ENCODE measurements around the gene MAP3K7.

Gene MAP3K7

DNA sequence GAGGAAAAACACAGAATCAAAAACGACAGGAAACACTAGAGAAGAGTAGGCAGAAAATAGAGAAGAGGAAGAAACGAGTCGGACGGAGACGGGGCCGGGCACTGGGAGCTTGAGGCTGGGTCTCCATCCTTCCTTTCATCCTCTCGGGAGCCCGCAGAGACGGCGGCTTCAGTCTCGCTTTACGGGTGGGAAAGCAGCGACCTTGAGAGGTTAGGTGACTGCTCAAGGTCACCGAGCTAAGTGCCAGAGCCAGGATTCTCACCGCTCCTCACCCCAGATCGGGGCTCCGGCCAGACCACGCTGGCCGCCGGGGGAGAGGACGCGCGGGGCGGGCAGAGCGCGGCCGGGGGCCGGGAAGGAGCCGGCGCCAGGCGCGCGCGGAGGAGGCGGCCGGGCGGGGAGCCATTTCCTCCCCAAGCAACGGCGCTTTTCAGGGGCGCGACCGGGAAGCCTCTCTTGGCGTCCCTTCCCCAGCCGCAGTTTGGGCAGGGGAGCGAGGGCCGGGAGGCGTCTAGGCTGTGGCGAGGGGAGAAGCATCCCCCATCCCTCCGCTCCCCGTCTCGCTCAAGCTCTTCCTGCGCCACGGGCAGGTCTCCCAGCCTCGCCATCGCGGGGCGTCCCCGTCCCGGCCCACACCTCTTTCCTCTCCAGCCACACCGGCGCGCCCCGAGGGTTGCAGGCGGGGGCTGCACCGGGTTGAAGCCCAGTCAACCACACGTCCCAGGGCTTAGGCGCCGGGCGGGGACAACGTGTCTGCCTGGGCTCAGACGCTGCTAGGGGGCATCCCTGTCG lies 24.1 kb upstream of the MAP3K7 start:
- TF ChIP-seq EZH2phosphoT487 (IDR thresholded peaks at IDR 0.05; ENCODE audit: borderline replicate concordance) (no peak), CTCF (conservative IDR thresholded peaks at IDR 0.05; ENCODE audit: low read length) (no peak)
- Histone ChIP-seq H3K36me3 (ENCODE audit: insufficient read depth, low read length) (no peaks in the 10 kb centered on the region), H3K27me3 (ENCODE audit: insufficient read depth, low read length, poor library complexity, severe bottlenecking) (no peaks in the 10 kb centered on the region), H4K20me1 (ENCODE audit: insufficient read depth, low read length, poor library complexity, severe bottlenecking) (no peaks in the 10 kb centered on the region), H3K79me2 (ENCODE audit: insufficient read depth, low read length) (no peaks in the 10 kb centered on the region), H3K4me3 (ENCODE audit: low read length, poor library complexity, severe bottlenecking) (peak overlapping the region; percentile 69), H3K9me2 (replicated peaks; ENCODE audit: low read depth, low read length) (no peaks in the 10 kb centered on the region), H3K4me1 (ENCODE audit: insufficient read depth, low read length, poor library complexity, severe bottlenecking) (no peaks in the 10 kb centered on the region), H2AFZ (ENCODE audit: low read length) (peak overlapping the region; percentile 92), H3K9ac (ENCODE audit: low read depth, low read length, poor library complexity, severe bottlenecking) (no peak overlapping the region), H3K4me2 (ENCODE audit: low read depth, low read length, poor library complexity, severe bottlenecking) (peak overlapping the region; percentile 74), H3F3A (ENCODE audit: low read depth) (no peaks in the 10 kb centered on the region), H3K9me3 (ENCODE audit: insufficient read depth, low read depth, low read length) (no peaks in the 10 kb centered on the region)

DNA sequence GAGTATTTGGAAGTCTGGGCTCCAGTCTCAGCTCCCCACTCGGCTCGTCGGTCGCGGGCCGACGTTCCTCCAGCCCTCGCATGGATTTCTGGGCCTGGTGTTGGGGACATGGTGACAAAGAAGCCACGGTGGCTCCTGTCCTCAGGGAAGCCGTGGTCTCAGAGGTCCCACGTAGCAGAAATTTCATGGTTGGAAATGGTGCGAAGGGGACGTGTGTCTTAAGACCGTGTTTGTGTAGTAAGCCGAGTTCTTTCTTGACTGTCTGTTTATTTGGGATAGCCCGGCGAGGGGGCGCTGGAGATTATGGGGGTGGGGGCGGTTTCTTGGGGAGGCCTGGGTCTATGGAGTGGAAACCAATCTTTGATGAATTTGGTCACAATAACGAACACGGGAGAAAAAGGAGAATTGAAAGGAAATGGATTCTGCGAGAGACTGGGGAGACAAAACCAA lies 23.5 kb upstream of the MAP3K7 start:
- no peaks in the 10 kb centered on the region for H3K79me2 ChIP-seq (ENCODE audit: insufficient read depth, low read length)
- peak overlapping the region; percentile 74 for H3K4me2 ChIP-seq (ENCODE audit: low read depth, low read length, poor library complexity, severe bottlenecking)

GRCh38 chr6:90605749-90606340 lies 19.0 kb upstream of the MAP3K7 start:
- H3K9me3 ChIP-seq (ENCODE audit: insufficient read depth, low read depth, low read length) = no peaks in the 10 kb centered on the region
- no peaks in the 10 kb centered on the region for H3K79me2 ChIP-seq (ENCODE audit: insufficient read depth, low read length)
- H3K27me3 ChIP-seq (ENCODE audit: insufficient read depth, low read length, poor library complexity, severe bottlenecking) = peaks cover 12% of the 10 kb centered on the region
- no peaks in the 10 kb centered on the region for H3F3A ChIP-seq (ENCODE audit: low read depth)
- no peaks in the 10 kb centered on the region for H3K36me3 ChIP-seq (ENCODE audit: insufficient read depth, low read length)
- no peaks in the 10 kb centered on the region for H3K9me2 ChIP-seq (replicated peaks; ENCODE audit: low read depth, low read length)
- no peaks in the 10 kb centered on the region for H4K20me1 ChIP-seq (ENCODE audit: insufficient read depth, low read length, poor library complexity, severe bottlenecking)
- H3K4me3 ChIP-seq (ENCODE audit: low read length, poor library complexity, severe bottlenecking) = no peak overlapping the region
- H3K4me2 ChIP-seq (ENCODE audit: low read depth, low read length, poor library complexity, severe bottlenecking) = no peak overlapping the region
- H3K9ac ChIP-seq (ENCODE audit: low read depth, low read length, poor library complexity, severe bottlenecking) = no peak overlapping the region
- no peaks in the 10 kb centered on the region for H3K4me1 ChIP-seq (ENCODE audit: insufficient read depth, low read length, poor library complexity, severe bottlenecking)
- H2AFZ ChIP-seq (ENCODE audit: low read length) = no peak overlapping the region
- no peak for TF ChIP-seq EZH2phosphoT487 (IDR thresholded peaks at IDR 0.05; ENCODE audit: borderline replicate concordance)
- no peak for TF ChIP-seq CTCF (conservative IDR thresholded peaks at IDR 0.05; ENCODE audit: low read length)

More for the DNA sequence above, 23.5 kb upstream of the MAP3K7 start:
- Histone ChIP-seq H3F3A (ENCODE audit: low read depth) (no peaks in the 10 kb centered on the region), H3K9me2 (replicated peaks; ENCODE audit: low read depth, low read length) (no peaks in the 10 kb centered on the region), H3K4me3 (ENCODE audit: low read length, poor library complexity, severe bottlenecking) (peak overlapping the region; percentile 69), H4K20me1 (ENCODE audit: insufficient read depth, low read length, poor library complexity, severe bottlenecking) (no peaks in the 10 kb centered on the region), H3K9ac (ENCODE audit: low read depth, low read length, poor library complexity, severe bottlenecking) (no peak overlapping the region), H3K4me1 (ENCODE audit: insufficient read depth, low read length, poor library complexity, severe bottlenecking) (no peaks in the 10 kb centered on the region), H3K27me3 (ENCODE audit: insufficient read depth, low read length, poor library complexity, severe bottlenecking) (no peaks in the 10 kb centered on the region), H3K36me3 (ENCODE audit: insufficient read depth, low read length) (no peaks in the 10 kb centered on the region), H2AFZ (ENCODE audit: low read length) (peak overlapping the region; percentile 92), H3K9me3 (ENCODE audit: insufficient read depth, low read depth, low read length) (no peaks in the 10 kb centered on the region)
- TF ChIP-seq EZH2phosphoT487 (IDR thresholded peaks at IDR 0.05; ENCODE audit: borderline replicate concordance) = no peak
- no peak for TF ChIP-seq CTCF (conservative IDR thresholded peaks at IDR 0.05; ENCODE audit: low read length)
